GM10847 (cell line): ENCODE results near the gene CLEC9A.

Source experiments
- POLR2A ChIP-seq: IDR thresholded peaks from 2 replicates; pipeline ENCODE4 v1.6.1; 2011; ENCODE audit not compliant: insufficient read length; ENCODE audit errors: extremely low read depth

CLEC9A gene

DNA sequence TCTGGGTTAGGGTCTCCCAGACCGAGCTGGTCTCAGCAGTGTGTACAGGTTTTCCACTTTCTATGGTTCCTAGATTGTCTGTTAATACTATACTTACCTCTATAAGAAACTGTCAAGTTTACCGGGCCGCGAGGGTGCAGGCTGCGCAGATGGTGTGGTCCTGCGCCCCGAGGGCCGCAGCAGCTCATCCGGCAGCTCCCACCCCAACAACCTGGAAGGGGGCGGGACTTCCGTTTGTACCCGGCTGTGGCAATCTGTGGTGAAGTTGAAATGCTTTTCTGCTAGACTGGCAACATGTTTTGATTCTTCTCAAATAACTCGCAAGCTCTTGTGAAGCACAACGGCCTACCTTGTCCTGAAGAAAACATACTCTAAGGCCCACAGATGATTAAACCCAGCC, at the start of gene CLEC9A:
Gene CLEC9A, plus strand, starts transcription at position 237 of the 400 bp plus-strand sequence. CDS start 22,006 bp downstream, outside the sequence.
- no peak for TF ChIP-seq POLR2A

DNA sequence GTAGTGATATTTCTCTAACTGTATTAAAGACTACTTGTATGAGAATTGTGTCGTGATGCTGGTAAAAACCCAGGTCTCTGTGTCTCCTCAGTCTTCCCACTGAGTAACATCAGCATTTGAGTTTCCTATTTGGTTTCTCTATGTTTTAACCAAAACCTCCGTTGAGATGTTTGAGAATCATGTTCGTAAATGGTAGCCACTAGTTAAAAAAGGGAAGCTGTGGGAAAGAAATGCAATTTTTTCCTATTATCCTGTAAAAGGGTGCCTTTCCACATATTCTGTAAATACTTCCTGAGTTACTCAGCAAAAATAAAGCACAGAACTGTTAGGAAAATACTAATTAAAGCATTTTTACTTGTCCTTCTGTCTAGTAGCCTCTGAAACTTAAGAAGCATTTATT, 38.6 kb upstream of the CLEC9A start:
- TF ChIP-seq POLR2A, result no peak

DNA sequence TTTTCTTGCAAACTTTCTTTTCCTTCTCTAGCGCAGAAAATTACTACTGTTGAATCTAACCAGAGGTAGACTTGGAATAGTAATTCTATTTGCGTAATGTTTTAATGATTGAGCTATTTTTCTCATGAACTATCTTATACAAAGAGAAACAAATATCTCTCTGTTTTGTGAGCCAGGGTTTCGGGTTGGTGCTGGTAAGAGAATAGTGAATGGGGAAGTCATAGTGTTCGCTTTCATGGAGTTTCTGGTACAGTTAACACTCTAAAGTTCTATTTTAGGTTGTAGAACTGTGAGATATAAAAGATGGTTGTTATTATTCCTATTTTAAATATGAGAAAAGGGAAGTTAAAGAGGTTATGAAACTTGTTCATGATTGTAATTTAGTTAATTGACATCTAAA, 38.2 kb upstream of the CLEC9A start:
- TF ChIP-seq POLR2A, result no peak

DNA sequence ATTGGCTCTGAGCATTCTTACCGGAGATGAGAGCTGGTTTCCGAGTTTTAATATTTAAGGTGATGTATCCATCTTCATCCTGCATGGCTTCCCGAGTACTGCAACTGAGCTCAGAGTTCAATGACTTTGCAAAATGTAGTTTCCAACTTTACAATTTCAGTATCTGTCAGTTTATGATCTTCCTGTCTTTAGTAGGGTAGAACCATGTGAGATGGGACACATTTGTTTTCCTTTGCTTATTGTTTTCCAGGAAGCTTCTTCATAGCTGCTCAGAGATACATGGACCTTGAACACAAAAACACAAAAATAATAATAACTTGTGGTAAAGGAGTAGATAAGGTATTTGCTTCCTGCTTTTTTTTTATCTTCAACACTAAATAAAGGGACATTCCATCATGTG, 31.5 kb upstream of the CLEC9A start, which contains the start of gene CLEC1B:
Gene CLEC1B, minus strand, starts transcription at position 106 of the 400 bp plus-strand sequence. Its CDS starts 21 bp downstream, at position 85.
- no peak for TF ChIP-seq POLR2A

DNA sequence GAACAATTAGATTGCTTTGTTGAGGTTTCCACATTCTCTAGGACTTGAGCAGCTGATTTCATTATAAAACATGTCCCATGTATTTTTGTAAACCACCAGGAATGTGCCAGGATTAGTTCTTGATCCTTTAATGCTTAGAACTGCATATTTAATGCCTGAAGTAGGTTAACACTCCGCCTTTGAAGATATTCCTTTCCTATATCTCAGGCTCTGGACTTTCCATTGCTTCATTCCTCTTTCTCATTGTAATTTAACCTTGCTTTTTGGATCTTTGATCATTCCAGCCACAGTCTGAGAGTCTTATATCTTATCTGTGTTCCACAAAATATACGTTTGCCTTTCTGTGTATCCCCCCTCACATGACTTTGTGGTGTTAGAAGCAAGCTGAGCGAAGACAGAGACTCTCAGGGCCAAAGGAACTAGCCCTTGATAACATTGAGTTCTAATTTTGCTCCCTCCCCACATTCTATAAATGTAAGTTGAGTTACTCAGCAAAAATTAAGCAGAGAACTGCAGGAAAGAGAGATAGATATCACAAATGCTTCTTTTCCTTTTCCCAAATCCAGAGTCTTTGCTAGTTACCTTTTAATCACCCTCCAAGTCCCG, 29.2 kb upstream of the CLEC9A start:
- TF ChIP-seq POLR2A, result no peak

DNA sequence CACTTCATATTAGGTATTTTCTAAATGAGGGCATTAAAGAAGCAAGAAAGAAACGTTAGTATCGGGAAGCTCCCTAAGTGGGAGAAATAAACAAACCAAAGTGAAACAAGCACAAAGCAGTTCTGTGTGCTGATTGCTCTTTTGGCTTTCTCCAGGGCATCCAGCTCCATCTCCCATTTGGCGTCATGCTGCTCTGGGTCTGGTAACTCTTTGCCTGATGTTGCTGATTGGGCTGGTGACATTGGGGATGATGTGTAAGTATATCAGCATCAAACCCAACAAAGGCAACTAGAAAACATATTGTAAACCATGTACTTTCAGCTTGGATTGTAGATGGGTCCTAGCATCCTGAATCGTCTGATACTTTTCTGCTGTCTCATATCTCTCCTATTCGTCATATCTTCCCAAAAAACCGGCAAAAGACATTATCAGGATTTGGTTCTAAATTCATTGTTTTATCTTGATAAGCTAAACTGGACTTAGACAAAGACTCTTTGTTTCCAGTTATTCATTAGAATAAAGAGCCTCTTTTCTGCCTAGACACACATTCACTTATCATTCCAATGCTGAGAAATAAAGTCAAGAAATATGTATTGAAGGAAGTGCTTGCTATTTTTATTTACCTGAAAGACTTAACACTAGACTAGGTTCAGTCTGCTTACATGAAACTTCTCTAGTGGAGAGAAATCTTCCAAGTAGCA, 17.7 kb upstream of the CLEC9A start:
- no peak for TF ChIP-seq POLR2A

DNA sequence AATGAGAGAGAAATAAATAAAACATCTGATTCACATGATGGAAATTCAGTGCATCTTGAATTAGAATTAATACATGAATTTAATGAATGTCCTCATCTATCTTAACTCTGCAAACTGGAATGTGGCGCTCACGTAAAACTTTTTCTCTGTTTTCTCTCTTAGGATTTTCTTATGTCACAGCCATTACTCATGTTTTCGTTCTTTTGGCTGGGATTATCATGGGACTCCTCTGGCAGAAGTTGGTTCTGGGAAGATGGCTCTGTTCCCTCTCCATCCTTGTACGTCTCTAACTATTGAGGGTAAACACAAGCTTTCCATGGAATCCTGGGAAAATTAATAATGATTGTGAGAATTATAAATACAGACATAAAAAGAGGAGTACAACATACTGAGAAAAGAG, 15.0 kb upstream of the CLEC9A start:
- TF ChIP-seq POLR2A, result no peak

DNA sequence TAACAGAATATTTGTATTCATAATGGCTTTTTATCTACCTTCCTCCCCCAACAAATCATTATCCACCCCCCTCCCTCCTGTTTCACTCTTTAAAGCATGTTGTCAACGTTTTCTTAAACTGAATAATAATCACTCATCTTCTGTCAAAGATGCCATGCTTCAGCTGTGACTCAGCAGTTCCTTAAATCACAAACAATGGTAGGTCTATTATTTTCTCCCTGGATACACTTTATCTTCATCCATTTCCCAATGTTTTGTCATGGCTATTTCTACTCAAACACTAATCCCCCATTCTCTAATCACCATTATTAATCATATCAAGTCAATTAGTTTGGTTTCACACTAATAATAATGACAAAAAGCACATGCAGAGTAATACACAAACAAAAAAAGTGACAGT, 13.6 kb upstream of the CLEC9A start:
- TF ChIP-seq POLR2A, result no peak

DNA sequence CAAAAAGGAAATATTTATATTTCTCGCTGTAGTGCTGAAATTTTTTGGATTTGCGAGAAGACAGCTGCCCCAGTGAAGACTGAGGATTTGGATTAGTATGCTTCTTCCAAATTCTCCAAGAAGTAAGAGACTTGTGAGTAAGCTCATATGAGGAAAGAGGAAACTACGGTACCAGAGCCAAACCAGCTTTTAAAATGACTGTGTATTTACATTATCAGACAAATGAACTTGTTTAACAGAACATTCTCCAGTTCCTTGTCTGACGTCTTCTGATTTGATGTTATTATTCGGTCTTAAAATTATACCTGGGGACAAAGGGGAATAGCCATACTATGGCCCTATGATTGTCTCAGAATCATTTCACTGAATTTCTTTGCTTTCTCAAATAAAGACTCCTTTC, 12.1 kb upstream of the CLEC9A start:
- TF ChIP-seq POLR2A, result no peak

DNA sequence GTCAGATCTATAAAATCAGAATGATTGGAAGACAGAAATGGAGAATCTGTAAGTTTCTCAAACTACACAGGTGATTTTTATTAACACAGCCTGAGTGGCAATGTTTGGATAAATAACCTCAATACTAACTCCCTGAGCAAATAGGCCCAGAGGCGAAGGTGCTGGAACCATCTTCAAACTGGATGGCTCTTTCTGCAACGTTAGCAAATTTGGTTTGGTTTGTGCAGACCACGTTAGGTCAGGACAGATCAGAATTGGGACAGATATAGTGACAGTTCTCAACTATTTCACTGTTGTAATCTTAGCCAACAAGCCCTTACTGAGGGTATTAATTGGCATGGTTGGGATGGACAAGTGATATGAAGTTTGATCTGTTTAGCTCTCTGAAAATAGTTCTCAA, 9.1 kb upstream of the CLEC9A start:
- TF ChIP-seq POLR2A, result no peak

DNA sequence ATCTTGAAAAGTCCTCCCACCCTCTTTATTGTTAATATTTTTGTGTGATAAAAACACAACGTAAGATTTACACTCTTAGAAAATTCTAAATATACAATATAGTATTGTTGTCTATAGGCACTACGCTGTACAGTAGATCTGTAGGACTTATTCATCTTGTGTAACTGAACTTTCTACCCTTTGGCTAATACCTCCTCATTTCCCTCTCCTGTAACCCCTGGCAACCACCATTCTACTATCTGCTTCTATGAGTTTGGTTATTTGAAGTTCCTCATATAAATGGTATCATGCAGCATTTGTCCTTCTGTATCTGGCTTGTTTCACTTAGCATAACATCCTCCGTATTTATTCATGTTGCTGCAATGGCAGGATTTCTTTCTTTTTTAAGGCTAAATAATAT, 5.2 kb upstream of the CLEC9A start:
- TF ChIP-seq POLR2A, result no peak

DNA sequence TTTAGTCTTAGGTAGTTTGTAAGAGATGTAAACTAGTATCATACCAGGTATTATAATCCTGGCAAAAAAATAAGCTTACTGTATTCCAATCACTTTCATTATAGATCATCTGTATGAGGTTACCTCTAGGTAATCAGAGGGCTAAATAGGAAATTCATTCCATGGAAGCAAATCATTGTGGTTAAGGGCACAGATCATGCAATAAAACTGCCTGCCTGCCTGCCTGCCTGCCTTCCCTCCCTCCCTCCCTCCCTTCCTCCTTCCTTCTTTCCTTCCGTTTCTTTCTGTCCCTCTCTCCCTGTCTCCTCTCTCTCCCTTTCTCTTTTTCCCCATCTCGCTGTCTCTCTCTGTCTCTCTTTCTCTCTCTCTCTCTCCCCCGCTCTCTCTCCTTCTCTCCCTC, 3.2 kb upstream of the CLEC9A start:
- TF ChIP-seq POLR2A, result no peak

DNA sequence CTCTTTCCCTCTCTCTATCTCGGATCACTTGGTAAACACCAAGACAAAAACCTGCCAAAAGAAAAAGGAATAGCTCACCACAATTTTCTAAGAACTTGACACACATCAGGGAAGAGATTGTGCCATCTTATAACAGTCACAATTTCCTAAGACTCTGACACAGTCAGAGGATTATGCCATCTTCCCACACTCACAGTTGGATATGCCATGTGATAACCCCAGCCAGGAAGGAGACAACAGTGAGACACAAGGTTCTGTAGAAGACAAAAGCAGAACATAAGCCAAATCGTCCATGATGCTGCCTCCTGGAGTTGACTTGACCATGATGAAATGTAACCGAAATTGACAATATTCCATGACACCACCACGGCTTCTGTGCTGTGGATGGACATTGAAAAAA, 2.8 kb upstream of the CLEC9A start:
- no peak for TF ChIP-seq POLR2A

DNA sequence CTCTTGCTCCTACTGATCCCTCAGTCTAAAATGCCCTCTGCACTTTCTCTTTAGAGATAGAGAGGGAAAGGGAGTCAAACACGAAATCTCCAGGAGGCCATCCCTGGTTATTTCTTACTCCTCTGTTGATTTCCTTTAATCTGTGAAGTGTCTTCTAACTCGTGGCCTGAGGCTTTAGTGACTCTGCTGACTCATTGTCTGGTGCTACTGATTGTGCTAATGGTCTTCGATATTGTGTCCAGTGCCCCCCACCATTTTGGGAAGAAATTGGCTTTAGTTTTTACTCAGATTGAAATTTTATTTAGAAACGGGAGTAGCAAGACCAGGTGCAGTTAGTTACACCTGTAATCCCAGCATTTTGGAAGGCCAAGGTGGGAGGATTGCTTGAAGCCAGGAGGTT, 839 bp downstream of the CLEC9A start:
- TF ChIP-seq POLR2A, result no peak

DNA sequence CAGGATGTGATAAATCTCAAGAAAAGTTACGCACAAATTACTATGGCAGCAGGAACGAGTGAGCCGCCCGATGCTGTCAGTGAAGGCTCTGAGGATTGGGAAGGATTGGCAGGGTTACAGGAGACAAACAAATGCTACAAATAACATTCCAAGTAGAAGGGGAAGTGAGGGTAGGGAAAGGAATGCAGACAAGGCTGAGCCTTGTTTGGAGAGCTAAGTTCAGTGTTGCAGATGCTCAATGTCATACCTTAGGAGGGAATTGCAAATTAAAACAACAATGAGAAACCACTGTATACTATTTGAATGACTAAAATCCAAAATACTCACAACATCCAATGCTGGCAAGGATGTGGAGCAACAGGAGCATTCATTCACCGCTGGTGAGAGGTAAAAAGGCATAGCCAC, 1.3 kb downstream of the CLEC9A start:
- no peak for TF ChIP-seq POLR2A

DNA sequence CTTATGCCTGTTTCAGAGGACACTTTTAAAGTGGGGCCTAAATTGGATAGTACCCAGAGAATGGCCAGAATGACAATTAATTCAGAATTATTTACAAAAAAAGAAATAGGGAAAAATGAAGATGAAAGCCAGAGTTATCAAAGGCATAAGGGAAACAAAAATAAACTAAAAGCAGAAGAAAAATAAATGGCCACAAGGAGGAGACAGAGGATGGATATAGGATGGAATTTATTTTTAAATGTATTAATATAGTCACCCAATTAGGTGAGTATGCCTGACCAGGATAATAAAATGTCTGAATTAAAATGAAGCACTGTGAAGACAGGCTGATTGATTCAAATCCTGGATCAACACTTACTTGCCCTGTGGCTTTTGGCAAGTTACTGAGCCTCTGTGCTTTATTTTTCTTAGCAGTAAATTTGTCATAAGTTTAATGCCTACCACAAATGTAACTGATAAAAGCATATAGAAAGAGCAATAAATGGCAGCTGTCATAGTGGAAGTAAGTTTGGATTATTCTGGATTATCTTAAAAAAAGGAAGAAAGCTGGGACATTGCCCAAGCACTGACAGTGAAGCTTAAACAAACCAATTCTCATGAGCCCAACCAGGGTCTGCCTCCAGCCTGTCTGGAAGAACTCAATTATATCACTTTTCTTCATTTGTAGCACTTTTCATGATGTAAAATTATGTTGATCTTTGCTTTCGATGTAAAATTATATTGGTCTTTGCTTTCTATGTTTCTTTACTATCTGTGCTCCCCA, 3.5 kb downstream of the CLEC9A start:
- no peak for TF ChIP-seq POLR2A
